Measurements from ENCODE around the gene EHD4.

Gene EHD4

DNA sequence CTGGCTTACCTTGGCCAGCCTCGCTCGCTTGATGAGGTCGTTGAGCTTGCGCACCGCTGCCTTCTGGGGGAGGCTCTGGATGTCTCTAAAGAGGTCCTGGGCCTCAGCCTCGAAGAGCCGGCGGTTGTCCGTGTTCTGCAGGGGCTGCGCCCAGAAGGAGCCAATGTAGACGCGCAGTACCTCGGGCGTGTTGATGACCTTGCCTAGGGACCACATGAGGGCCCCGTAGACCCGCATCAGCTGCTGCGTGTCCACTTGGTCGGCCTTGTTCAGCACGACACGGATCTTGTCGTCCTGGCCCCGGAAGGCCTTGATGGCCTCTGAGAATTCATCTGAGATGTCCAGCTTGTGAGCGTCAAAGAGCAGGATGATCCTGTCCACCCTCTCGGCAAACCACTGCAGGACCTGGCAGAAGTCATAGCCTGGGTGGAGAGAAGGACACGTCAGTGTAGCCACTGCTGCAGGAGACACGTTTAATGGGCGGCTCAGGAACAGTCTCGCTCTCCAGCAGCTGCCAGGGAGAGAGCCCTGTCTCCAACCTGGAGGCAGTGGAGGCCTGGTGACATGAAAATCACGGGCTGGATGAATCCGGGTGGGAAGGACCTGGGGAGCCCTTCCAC, 53.0 kb downstream of the EHD4 start:
- DNase-seq (ENCODE audit: low read depth) = no peak
- no peak overlapping the region for H3K4me3 ChIP-seq (ENCODE audit: low read depth, low read length)
- TF ChIP-seq, protein P1, sequence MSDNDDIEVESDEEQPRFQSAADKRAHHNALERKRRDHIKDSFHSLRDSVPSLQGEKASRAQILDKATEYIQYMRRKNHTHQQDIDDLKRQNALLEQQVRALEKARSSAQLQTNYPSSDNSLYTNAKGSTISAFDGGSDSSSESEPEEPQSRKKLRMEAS (IDR thresholded peaks at IDR 0.05; ENCODE audit: low read depth, low read length) = no peak

DNA sequence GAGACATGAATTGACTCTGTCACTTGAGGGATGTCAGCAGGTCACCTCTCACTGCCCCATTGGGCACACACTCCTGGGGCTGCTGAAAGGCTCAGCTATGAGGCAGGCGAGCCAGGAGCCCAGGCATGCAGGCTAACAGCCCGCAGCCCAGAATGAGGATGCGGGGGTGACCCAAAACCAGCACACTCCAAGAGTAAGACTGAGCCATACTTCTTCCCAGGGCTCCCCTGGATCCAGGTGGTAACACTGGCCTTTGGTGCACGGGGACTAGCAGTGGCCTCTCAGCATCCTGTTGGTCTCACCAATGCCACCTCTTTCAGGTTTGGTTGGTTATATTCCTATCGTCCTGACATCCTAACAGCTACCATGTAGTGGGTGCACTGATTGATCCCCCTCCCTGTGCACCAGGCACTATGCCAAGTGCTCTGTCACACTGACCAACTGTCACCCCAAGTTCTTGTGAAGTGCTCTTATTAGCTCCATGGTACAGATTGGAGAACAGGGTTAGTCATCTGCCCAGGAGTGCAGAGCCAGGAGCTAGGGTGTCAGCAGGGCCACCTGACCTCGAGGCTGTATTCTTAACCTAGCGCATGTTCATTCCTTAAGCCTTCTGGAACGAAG, 53.7 kb downstream of the EHD4 start:
- no peak for DNase-seq (ENCODE audit: low read depth)
- no peak overlapping the region for H3K4me3 ChIP-seq (ENCODE audit: low read depth, low read length)
- TF ChIP-seq MYC (IDR thresholded peaks at IDR 0.05; ENCODE audit: low read depth, low read length) (no peak), POLR2A (IDR thresholded peaks at IDR 0.05; ENCODE audit: extremely low read depth, insufficient read length) (no peak)
- TF ChIP-seq, protein P2, sequence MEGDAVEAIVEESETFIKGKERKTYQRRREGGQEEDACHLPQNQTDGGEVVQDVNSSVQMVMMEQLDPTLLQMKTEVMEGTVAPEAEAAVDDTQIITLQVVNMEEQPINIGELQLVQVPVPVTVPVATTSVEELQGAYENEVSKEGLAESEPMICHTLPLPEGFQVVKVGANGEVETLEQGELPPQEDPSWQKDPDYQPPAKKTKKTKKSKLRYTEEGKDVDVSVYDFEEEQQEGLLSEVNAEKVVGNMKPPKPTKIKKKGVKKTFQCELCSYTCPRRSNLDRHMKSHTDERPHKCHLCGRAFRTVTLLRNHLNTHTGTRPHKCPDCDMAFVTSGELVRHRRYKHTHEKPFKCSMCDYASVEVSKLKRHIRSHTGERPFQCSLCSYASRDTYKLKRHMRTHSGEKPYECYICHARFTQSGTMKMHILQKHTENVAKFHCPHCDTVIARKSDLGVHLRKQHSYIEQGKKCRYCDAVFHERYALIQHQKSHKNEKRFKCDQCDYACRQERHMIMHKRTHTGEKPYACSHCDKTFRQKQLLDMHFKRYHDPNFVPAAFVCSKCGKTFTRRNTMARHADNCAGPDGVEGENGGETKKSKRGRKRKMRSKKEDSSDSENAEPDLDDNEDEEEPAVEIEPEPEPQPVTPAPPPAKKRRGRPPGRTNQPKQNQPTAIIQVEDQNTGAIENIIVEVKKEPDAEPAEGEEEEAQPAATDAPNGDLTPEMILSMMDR (IDR thresholded peaks at IDR 0.05; ENCODE audit: low read depth, low read length) = no peak
- TF ChIP-seq, protein P1 (IDR thresholded peaks at IDR 0.05; ENCODE audit: low read depth, low read length) = no peak

DNA sequence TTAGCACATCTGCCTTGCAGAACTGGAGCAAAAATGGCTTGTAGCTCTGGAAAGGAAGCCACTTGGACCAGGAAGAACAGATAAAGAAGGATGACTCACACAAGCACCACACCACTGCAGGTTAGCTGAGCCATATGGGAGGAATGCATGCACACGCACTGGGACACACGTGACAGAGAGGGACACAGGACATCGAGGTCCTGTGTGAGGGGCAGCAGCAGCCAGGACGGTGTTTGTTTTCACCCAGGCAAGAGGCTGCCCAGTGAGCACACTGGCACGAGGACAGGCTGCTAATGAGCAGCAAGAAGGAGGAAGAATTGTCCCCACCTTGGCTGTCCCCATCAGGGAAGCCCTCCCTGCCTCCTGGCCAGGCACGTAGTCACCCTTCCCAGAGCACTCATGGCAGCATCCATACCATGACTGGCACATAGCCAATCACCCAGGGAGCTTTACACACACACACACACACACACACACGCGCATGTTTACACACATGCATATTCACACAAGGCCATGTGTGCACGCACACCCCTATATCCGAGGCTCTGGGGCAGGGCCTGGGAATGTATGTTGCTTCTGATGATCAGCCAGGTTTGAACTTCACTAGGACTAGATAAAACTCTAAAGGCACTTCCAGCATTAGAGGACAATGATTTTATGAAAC, 54.5 kb downstream of the EHD4 start:
- DNase-seq (ENCODE audit: low read depth) = no peak
- TF ChIP-seq, protein P2 (IDR thresholded peaks at IDR 0.05; ENCODE audit: low read depth, low read length) = no peak
- TF ChIP-seq MYC (IDR thresholded peaks at IDR 0.05; ENCODE audit: low read depth, low read length) (no peak), POLR2A (IDR thresholded peaks at IDR 0.05; ENCODE audit: extremely low read depth, insufficient read length) (no peak)
- TF ChIP-seq, protein P1 (IDR thresholded peaks at IDR 0.05; ENCODE audit: low read depth, low read length) = no peak
- H3K4me3 ChIP-seq (ENCODE audit: low read depth, low read length) = no peak overlapping the region

DNA sequence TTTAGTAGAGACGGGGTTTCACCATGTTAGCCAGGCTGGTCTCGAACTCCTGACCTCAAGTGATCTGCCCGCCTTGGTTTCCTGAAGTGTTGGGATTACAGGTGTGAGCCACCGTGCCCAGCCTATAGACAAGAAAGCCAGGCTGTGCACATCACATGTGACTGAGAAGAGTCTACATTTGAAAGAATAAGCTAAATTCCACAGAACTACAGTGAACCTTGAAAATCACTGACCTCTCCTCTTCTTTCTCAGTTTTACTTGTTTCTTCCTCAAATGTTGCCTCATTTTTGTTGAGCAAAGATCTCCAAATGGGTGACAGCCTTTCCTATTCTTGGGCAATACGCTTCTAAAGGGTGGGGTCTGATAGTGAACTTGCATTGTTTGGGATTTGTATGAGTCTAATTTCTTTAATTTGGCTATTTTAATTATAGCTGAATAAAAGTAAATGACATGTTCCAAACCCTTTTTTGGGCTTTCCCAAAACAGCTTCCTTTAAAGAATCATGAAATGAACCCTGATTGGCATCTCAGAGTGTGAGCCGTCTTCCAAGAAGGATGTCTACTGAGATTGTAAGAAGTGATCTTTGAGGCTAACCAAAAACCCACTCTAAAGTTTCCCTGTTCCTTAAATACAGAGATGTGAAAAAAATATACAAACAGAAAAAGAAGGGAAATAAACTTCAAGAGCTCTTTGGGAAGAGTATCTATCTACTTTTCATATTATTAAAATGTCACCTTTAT, 56.9 kb downstream of the EHD4 start:
- H3K4me3 ChIP-seq (ENCODE audit: low read depth, low read length) = no peak overlapping the region
- no peak for DNase-seq (ENCODE audit: low read depth)
- no peak for TF ChIP-seq POLR2A (IDR thresholded peaks at IDR 0.05; ENCODE audit: extremely low read depth, insufficient read length)
- TF ChIP-seq, protein P2 (IDR thresholded peaks at IDR 0.05; ENCODE audit: low read depth, low read length) = no peak
- no peak for TF ChIP-seq MYC (IDR thresholded peaks at IDR 0.05; ENCODE audit: low read depth, low read length)
- TF ChIP-seq, protein P1 (IDR thresholded peaks at IDR 0.05; ENCODE audit: low read depth, low read length) = no peak

DNA sequence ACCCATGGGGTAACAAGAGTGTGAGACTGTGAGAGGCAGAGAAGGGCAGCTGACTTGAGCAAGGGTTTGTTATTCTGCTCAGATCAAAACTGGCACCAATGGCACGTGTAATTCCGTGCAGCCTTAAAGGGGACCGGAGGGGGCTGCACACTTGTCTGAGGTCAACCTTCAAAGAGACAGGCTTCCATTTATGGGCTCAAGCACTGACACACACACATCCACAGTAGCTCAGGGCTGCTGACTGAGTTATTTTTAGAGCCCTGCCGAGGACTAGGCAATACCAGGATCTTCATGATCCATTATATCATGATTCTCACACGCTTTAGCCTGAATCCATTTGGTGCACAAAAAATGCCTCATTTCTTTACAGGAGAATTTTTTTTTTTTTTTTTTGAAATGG, 57.9 kb downstream of the EHD4 start:
- no peak overlapping the region for H3K4me3 ChIP-seq (ENCODE audit: low read depth, low read length)
- DNase-seq (ENCODE audit: low read depth) = no peak
- TF ChIP-seq, protein P1 (IDR thresholded peaks at IDR 0.05; ENCODE audit: low read depth, low read length) = no peak
- TF ChIP-seq, protein P2 (IDR thresholded peaks at IDR 0.05; ENCODE audit: low read depth, low read length) = no peak
- TF ChIP-seq POLR2A (IDR thresholded peaks at IDR 0.05; ENCODE audit: extremely low read depth, insufficient read length) (no peak), MYC (IDR thresholded peaks at IDR 0.05; ENCODE audit: low read depth, low read length) (no peak)
